HEK293T (cell line): Measurements from ENCODE around the gene INSC.

ENCODE experiments used
- ARNT ChIP-seq: fragments of 450-650 bp; IDR thresholded peaks from 2 replicates; pipeline ENCODE4 v1.6.1; 2017; ENCODE audit warnings: mild to moderate bottlenecking
- BHLHE40 ChIP-seq: fragments of 450-650 bp; IDR thresholded peaks from 2 replicates; pipeline ENCODE4 v1.6.1; 2016; ENCODE audit warnings: mild to moderate bottlenecking, moderate library complexity, borderline replicate concordance
- CTBP1 ChIP-seq: fragments of 450-650 bp; IDR thresholded peaks from 2 replicates; pipeline ENCODE4 v1.6.1; 2016; ENCODE audit warnings: borderline replicate concordance
- ELF4 ChIP-seq: fragments of 450-650 bp; IDR thresholded peaks from 2 replicates; pipeline ENCODE4 v1.6.1; 2017; ENCODE audit warnings: antibody characterized with exemption
- FOXA1 ChIP-seq: fragments of 450-650 bp; IDR thresholded peaks from 2 replicates; pipeline ENCODE4 v1.6.1; 2016; ENCODE audit warnings: mild to moderate bottlenecking
- FOXK2 ChIP-seq: fragments of 450-650 bp; IDR thresholded peaks from 2 replicates; pipeline ENCODE4 v1.6.1; 2016; ENCODE audit warnings: mild to moderate bottlenecking
- FOXM1 ChIP-seq: fragments of 450-650 bp; IDR thresholded peaks from 2 replicates; pipeline ENCODE4 v1.6.1; 2017; ENCODE audit warnings: mild to moderate bottlenecking, borderline replicate concordance
- L3MBTL2 ChIP-seq: fragments of 450-650 bp; conservative IDR thresholded peaks from 2 replicates; pipeline ENCODE4 v1.6.1; 2016; ENCODE audit warnings: mild to moderate bottlenecking
- LEF1 ChIP-seq: fragments of 450-650 bp; IDR thresholded peaks from 2 replicates; pipeline ENCODE4 v1.6.1; 2017; ENCODE audit warnings: mild to moderate bottlenecking, borderline replicate concordance
- NFRKB ChIP-seq: fragments of 450-650 bp; IDR thresholded peaks from 2 replicates; pipeline ENCODE4 v1.6.1; 2016; ENCODE audit warnings: mild to moderate bottlenecking, moderate library complexity
- SP1 ChIP-seq: fragments of 450-650 bp; IDR thresholded peaks from 2 replicates; pipeline ENCODE4 v1.6.1; 2017
- TARDBP ChIP-seq: fragments of 450-650 bp; IDR thresholded peaks from 2 replicates; pipeline ENCODE4 v1.6.1; 2016
- ZNF384 ChIP-seq: fragments of 450-650 bp; IDR thresholded peaks from 2 replicates; pipeline ENCODE4 v1.6.1; 2016

DNA sequence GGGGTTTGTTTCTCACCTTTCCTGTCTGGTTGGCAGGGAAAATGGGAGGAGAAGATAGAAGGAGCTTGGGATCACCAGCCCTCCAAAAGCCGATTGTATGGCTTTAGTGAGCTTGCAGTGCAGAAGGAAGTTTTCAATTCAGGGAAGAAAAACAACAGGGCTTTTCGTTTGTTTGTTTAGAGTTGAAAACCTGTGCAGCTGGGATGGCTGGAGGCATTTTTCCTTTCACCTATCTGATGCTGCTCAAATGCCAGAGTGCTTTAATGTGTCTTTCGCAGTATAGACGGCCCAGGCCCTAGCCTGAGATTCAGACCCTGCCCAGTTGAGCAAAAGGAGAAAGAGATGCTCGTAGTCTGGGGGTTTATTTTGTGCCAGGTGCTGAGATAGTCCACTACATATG, 87.9 kb downstream of the INSC start:
- TF ChIP-seq FOXM1 (no peak), ELF4 (no peak), NFRKB (no peak), FOXK2 (no peak), ARNT (no peak), TARDBP (no peak), BHLHE40 (no peak), SP1 (no peak), L3MBTL2 (no peak), FOXA1 (no peak), ZNF384 (no peak), LEF1 (no peak), CTBP1 (no peak)
